Measurements from ENCODE around the gene CACNB2. TPM values are rescaled to one million over a fixed set of nuclear protein-coding genes. Genes with fewer than 3 reads are reported as not detected.

Gene CACNB2
- total RNA-seq, 3 donors from 2014 or later = not detected

DNA sequence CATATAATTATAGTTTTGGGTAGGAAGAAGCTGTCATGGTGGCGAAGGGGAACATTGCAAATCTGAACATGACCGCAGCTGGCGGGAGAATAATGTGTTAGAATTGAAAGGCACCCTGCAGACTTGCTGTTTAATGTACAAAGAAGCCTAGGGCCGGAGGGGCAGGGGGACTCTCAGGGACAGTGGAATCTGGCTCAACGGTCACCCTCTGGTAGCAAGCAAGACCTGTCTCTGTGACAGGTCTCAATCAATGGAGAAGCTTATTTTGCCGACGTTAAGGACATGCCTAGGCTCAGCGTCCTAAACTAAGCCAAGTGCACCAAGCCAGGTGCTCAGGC, 333.9 kb downstream of the CACNB2 start:
- Mint-ChIP-seq H3K4me3 (no peak overlapping the region), H3K36me3 (ENCODE audit: insufficient read depth) (no peaks in the 10 kb centered on the region), H3K27me3 (ENCODE audit: low read depth) (no peaks in the 10 kb centered on the region), H3K4me1 (ENCODE audit: low read depth) (peaks cover 4% of the 10 kb centered on the region), H3K9me3 (no peaks in the 10 kb centered on the region)
- no peak for DNase-seq
- no peak for ATAC-seq

DNA sequence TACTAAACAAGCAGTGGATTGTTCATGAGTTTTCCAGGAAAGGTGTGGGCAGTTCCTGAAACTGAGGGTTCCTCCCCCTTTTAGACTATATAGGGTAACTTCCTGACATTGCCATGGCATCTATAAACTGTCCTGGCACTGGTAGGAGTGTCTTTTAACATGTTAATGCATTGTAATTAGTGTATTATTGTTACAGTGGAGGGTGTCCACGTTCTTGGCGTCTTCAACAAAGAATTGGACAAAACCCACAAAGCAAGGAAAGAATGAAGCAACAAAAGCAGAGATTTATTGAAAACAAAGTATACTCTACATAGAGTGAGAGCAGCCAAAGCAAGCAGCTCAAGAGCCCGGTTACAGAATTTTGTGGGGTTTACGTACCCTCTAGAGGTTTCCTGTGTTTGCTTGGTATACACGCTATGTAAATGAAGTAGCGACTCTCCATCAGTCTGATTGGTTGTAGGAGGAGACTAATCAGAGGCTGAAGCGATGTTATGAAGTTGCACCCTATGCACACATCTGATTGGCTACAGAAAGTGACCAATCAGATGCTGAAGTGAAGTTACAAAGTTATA, 335.9 kb downstream of the CACNB2 start:
- no peak for DNase-seq
- H3K4me1 Mint-ChIP-seq (ENCODE audit: low read depth) = peaks cover 4% of the 10 kb centered on the region
- ATAC-seq = no peak
- H3K4me3 Mint-ChIP-seq = no peak overlapping the region
- H3K27me3 Mint-ChIP-seq (ENCODE audit: low read depth) = no peaks in the 10 kb centered on the region
- no peaks in the 10 kb centered on the region for H3K9me3 Mint-ChIP-seq
- no peaks in the 10 kb centered on the region for H3K36me3 Mint-ChIP-seq (ENCODE audit: insufficient read depth)

DNA sequence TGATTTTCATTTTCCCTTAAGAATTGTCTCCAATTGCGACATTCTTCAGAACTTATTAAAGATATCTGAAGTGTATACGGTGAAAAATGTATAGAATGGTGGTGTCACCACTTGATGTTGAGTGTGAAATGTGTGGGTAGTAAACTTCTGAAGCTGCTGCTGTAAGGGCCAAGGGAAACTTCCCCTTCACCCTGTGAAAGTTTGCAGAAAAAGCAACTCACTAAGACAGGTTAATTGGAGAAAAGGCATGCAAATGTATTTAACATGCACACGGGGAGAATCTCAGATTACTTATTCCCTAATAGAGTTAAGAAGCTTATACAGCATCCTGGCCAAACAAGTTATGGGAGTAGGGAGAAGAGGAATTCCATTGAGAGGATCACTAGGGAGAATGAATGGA, 338.1 kb downstream of the CACNB2 start:
- DNase-seq (no peak), ATAC-seq (no peak)
- Mint-ChIP-seq H3K4me1 (ENCODE audit: low read depth) (no peaks in the 10 kb centered on the region), H3K4me3 (no peak overlapping the region), H3K36me3 (ENCODE audit: insufficient read depth) (no peaks in the 10 kb centered on the region), H3K9me3 (no peaks in the 10 kb centered on the region), H3K27me3 (ENCODE audit: low read depth) (no peaks in the 10 kb centered on the region)

DNA sequence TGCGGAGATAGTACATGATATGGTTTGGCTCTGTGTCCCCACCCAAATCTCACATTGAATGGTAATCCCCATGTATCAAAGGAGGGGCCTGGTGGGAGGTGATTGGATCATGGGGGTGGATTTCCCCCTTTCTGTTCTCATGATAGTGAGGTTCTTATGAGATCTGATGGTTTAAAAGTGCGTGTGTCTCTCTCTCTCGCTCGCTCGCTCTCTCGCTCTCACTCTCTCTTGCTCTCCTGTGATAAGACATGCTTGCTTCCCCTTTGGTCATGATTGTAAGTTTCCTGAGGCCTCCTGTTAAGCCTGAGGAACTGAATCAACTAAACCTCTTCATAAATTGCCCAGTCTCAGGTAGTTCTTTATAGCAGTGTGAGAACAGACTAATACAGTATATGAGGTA, 339.3 kb downstream of the CACNB2 start:
- no peak for ATAC-seq
- H3K36me3 Mint-ChIP-seq (ENCODE audit: insufficient read depth) = no peaks in the 10 kb centered on the region
- no peaks in the 10 kb centered on the region for H3K27me3 Mint-ChIP-seq (ENCODE audit: low read depth)
- no peaks in the 10 kb centered on the region for H3K4me1 Mint-ChIP-seq (ENCODE audit: low read depth)
- H3K4me3 Mint-ChIP-seq = no peak overlapping the region
- DNase-seq = no peak
- no peaks in the 10 kb centered on the region for H3K9me3 Mint-ChIP-seq

DNA sequence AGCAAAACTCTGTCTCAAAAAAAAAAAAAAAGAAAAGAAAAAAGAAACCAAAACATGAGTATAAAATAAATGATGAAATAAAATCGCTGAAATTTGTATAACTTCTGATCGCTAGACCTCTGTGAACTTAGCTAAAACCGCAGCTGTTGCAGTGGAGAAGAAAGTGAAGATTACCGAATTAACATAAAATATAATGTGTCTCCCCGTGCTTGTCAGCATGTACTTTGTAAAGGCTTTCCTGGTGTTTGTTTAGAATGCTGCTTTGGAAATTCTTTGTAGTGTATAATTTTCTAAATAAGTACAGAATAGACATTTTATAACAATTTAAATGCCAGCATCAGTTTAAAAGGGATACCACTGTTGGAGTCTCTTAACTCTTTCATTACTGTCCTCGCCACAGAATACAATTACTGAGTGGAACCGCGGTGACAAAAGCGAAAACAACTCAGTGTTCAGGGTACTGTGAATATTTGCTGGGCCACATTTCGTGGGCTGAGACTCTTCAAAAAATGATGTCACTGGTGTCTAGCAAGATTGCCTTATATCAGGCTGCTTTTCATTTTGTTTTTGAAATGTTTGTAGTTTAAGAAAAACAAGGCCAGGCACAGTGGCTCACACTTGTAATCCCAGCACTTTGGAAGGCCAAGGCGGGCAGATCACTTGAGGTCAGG, 343.4 kb downstream of the CACNB2 start:
- Mint-ChIP-seq H3K4me1 (ENCODE audit: low read depth) (no peaks in the 10 kb centered on the region), H3K4me3 (no peak overlapping the region)
- ATAC-seq = no peak

DNA sequence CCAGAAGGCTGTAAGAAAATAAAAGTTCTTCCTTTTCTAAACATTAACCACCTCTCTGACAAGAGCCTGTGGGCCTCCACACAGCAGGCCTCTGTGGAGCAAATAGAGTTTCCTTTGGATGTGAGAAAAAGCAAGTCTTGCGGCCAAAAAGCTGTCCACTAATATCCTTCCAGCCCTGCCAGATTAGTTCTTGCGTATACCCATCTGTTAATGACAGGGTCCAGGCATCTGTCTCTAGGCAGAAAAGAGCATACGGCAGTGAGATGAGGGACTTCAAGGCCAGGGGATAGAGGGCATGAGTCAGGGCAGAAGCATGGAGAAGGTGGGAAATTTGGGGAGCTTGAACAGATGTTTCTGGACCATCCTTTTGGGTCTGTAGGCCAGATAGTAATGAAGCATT, 346.2 kb downstream of the CACNB2 start:
- H3K36me3 Mint-ChIP-seq (ENCODE audit: insufficient read depth) = no peaks in the 10 kb centered on the region
- no peaks in the 10 kb centered on the region for H3K9me3 Mint-ChIP-seq
- no peak overlapping the region for H3K4me3 Mint-ChIP-seq
- no peaks in the 10 kb centered on the region for H3K4me1 Mint-ChIP-seq (ENCODE audit: low read depth)
- ATAC-seq (no peak), DNase-seq (no peak)
- peaks cover 3% of the 10 kb centered on the region for H3K27me3 Mint-ChIP-seq (ENCODE audit: low read depth)

More for the DNA sequence above, 343.4 kb downstream of the CACNB2 start:
- no peaks in the 10 kb centered on the region for H3K9me3 Mint-ChIP-seq
- DNase-seq = no peak
- peaks cover 3% of the 10 kb centered on the region for H3K27me3 Mint-ChIP-seq (ENCODE audit: low read depth)
- no peaks in the 10 kb centered on the region for H3K36me3 Mint-ChIP-seq (ENCODE audit: insufficient read depth)

DNA sequence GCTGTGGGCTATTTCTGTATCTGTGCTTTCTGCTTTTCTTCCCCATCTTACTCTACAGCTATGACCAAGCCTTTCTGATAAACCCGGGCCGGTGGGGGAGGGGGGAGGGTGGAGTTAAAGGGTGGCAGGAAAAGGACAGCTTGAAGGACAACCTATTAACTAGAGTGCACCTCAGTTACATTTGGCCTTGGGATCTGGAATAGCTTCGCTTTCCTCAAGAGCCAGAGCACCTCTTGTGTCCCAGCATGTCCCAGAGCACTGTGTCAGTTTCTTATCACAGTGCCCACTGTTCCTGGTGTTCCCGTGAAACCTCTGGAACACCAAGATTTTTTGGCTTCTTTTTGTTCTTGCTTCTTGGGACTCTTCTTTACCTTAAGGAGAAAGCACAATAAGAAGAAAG, 350.5 kb downstream of the CACNB2 start:
- DNase-seq (no peak), ATAC-seq (no peak)
- Mint-ChIP-seq H3K4me1 (ENCODE audit: low read depth) (no peaks in the 10 kb centered on the region), H3K9me3 (no peaks in the 10 kb centered on the region), H3K36me3 (ENCODE audit: insufficient read depth) (no peaks in the 10 kb centered on the region), H3K4me3 (no peak overlapping the region), H3K27me3 (ENCODE audit: low read depth) (peaks cover 3% of the 10 kb centered on the region)

DNA sequence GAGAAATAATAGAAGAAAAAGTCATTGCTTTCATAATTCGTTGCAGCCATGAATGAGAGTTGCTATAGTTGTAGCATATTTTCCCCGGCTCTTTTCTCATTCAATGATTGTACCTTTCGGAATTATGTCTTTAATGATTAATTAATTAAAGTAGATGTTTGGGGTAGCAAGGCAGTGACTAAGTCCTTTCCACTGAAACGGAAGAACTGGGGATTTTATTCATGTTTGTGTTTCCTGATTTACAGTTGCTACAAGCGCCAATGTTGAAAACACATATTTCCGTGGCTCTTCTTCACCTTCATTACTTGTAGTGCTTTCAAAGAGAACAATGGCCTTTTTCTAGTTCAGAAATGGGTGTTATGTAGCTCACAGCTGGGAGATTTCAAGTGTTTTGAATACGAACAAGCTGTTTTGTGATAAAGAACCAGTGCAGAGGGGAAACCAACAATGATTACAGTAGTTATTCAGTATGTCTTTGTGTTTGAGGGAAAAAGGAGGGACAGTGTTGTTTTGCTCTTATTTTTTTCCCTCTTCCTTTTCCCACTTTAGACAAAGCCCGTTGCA, 357.7 kb downstream of the CACNB2 start:
- DNase-seq (no peak), ATAC-seq (no peak)
- H3K4me1 Mint-ChIP-seq (ENCODE audit: low read depth) = peaks cover 3% of the 10 kb centered on the region
- H3K9me3 Mint-ChIP-seq = no peaks in the 10 kb centered on the region
- H3K4me3 Mint-ChIP-seq = no peak overlapping the region
- H3K36me3 Mint-ChIP-seq (ENCODE audit: insufficient read depth) = no peaks in the 10 kb centered on the region
- H3K27me3 Mint-ChIP-seq (ENCODE audit: low read depth) = peaks cover 6% of the 10 kb centered on the region

DNA sequence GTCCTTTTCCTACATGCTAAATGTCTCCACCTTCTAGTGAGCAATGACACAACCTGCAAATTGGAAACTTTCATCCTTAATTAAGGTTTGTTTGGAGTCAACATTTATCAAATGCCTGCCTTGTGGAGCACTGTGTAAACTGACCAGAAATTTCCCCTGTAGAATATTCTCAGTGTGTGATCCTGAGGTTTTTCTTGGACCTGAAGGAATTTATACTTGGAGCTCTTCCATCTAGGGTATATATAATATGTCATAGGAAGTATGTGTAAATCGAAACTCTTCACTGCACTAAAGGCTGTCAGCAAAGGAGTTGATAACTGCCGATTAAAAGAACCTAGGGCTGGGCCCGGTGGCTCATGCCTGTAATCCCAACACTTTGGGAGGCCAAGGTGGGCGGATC, 358.8 kb downstream of the CACNB2 start:
- no peaks in the 10 kb centered on the region for H3K36me3 Mint-ChIP-seq (ENCODE audit: insufficient read depth)
- no peaks in the 10 kb centered on the region for H3K9me3 Mint-ChIP-seq
- peaks cover 3% of the 10 kb centered on the region for H3K4me1 Mint-ChIP-seq (ENCODE audit: low read depth)
- DNase-seq = no peak
- H3K4me3 Mint-ChIP-seq = no peak overlapping the region
- peaks cover 6% of the 10 kb centered on the region for H3K27me3 Mint-ChIP-seq (ENCODE audit: low read depth)
- ATAC-seq = no peak

DNA sequence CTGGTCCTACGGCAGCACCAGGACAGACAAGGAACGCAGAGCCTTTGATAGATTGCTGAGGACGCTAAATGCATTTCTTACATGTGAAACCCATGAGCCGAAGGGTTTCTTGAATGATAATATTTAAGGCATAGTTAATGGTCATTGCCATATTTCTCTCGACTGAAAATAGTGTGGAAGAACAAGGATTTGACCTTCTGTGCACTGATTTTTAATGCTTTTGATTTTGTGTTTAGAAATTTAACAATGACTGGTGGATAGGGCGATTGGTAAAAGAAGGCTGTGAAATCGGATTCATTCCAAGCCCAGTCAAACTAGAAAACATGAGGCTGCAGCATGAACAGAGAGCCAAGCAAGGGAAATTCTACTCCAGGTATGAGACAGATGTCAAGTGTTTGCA, 360.4 kb downstream of the CACNB2 start:
- H3K9me3 Mint-ChIP-seq = no peaks in the 10 kb centered on the region
- H3K4me3 Mint-ChIP-seq = no peak overlapping the region
- no peak for DNase-seq
- H3K36me3 Mint-ChIP-seq (ENCODE audit: insufficient read depth) = no peaks in the 10 kb centered on the region
- peaks cover 8% of the 10 kb centered on the region for H3K27me3 Mint-ChIP-seq (ENCODE audit: low read depth)
- ATAC-seq = no peak
- peaks cover 3% of the 10 kb centered on the region for H3K4me1 Mint-ChIP-seq (ENCODE audit: low read depth)

DNA sequence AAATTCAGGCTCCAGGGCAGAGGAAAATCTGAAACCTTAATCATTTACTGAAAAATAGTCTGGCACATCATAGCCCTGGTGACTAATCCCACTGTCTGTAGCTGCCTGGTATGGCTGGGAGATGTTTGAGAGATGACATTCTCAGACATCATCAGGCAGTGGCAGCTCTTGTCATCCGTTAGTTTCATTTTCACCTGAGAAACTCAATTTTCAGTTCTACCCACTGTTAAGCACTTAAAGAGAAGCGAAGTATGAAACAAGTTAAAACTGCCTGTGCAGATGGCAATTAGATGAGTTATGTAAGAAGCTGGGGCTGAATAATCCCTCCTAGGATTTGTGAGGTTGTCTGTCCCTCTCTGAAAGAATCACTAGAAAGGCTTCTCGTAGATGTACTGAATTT, 361.0 kb downstream of the CACNB2 start:
- Mint-ChIP-seq H3K4me1 (ENCODE audit: low read depth) (peaks cover 3% of the 10 kb centered on the region), H3K9me3 (no peaks in the 10 kb centered on the region), H3K27me3 (ENCODE audit: low read depth) (peaks cover 8% of the 10 kb centered on the region), H3K4me3 (peak overlapping the region; percentile 20), H3K36me3 (ENCODE audit: insufficient read depth) (no peaks in the 10 kb centered on the region)
- no peak for DNase-seq
- peak; percentile 85 to 92 for ATAC-seq

DNA sequence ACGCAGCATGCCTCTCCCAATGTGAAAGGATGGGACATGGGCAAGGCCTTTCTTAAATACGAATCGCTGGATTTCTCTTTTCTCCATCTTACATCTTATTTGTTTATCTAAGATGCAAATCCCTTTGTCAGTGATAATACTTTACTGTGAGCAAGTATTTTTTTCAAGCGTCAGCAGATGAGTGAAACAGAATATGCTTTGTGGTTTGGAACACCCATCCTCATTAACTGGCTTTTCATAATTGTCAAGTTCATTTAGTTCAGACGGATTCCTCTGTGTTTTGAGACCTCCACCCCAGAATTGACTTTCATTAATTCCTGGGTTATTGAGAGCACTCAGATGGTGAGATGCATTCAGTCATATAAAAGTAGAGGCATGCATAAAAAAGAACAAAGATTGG, 361.4 kb downstream of the CACNB2 start:
- Mint-ChIP-seq H3K4me3 (peak overlapping the region; percentile 20), H3K27me3 (ENCODE audit: low read depth) (peaks cover 8% of the 10 kb centered on the region), H3K36me3 (ENCODE audit: insufficient read depth) (no peaks in the 10 kb centered on the region), H3K4me1 (ENCODE audit: low read depth) (peaks cover 3% of the 10 kb centered on the region), H3K9me3 (no peaks in the 10 kb centered on the region)
- no peak for ATAC-seq
- DNase-seq = no peak

DNA sequence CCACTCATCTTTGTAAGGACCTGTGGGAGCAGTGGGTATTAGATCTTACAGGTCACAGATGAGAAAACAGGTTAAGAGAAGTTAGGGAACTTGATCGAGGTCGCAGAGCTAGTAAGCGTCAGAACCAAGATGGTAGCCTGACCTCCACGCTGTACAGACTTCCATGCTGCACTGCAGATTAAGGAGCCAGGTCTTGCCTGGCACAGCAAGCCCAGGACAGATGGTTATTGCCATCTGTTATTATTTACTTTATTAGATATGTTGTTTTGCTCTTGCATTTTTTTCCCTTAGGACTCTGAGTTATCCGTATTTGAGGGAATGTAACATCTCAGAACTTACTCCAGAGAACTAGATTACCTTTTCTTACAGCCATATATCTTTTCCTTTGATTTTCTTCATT, 363.9 kb downstream of the CACNB2 start:
- Mint-ChIP-seq H3K9me3 (no peaks in the 10 kb centered on the region), H3K4me3 (no peak overlapping the region), H3K36me3 (ENCODE audit: insufficient read depth) (no peaks in the 10 kb centered on the region), H3K27me3 (ENCODE audit: low read depth) (peaks cover 8% of the 10 kb centered on the region), H3K4me1 (ENCODE audit: low read depth) (peaks cover 3% of the 10 kb centered on the region)
- DNase-seq (no peak), ATAC-seq (no peak)

DNA sequence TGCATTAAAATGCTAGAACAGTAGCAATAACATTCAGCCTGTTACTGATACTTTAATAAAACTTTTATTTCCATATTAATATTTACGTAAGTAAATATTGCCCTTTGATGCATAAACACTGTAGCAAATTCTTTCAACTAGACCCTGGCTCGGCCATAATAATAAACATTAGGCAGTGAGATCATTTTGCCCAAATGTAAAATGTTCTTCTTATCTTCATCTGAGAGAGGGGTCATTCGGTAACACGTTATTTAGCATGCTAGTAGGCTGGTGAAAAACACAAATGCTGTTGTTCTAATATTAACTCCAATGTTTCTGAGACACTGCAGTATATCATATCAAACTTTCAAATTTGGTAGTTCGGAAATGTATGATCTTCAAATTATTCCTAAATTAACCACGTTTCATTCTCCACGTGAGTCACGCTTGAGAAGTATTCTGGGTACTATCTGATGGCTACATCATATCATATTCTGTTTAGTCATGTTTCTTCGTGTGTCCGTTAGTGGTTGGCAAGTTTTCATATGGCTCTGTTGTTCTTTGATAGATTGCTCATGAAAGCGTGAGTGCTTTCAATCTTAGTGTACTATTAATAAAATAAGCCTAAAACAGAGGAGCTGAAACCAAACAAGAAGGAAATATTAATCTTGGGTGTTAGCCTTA, 365.4 kb downstream of the CACNB2 start:
- Mint-ChIP-seq H3K4me3 (no peak overlapping the region), H3K27me3 (ENCODE audit: low read depth) (peaks cover 8% of the 10 kb centered on the region), H3K4me1 (ENCODE audit: low read depth) (peaks cover 3% of the 10 kb centered on the region), H3K9me3 (no peaks in the 10 kb centered on the region), H3K36me3 (ENCODE audit: insufficient read depth) (no peaks in the 10 kb centered on the region)
- DNase-seq (no peak), ATAC-seq (no peak)

DNA sequence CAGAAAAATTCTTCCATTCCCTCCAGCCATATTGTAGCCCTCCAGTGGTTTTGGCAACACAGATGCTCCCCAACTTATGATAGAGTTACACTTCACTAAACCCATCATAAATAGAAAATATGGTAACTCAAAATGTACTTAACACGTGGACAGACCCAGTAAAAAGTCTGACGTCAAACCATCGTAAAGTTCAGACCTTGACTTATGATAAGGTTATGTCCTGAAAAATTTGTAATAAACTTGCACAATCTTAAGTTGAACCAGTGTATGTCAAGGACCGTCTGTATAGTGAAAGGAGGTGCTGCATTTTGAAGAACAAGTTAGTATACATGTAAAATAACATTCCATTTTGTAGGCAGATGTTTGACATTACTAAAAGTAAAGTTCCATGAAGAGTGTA, 368.4 kb downstream of the CACNB2 start:
- no peak for DNase-seq
- peaks cover 1% of the 10 kb centered on the region for H3K27me3 Mint-ChIP-seq (ENCODE audit: low read depth)
- H3K4me1 Mint-ChIP-seq (ENCODE audit: low read depth) = no peaks in the 10 kb centered on the region
- H3K4me3 Mint-ChIP-seq = no peak overlapping the region
- no peak for ATAC-seq
- H3K36me3 Mint-ChIP-seq (ENCODE audit: insufficient read depth) = peaks cover 7% of the 10 kb centered on the region
- H3K9me3 Mint-ChIP-seq = peaks cover 17% of the 10 kb centered on the region
